ENCODE measurements around the gene CEP128.

GRCh38 chr14:80585506-80585835, 356.1 kb downstream of the CEP128 start:
- TF ChIP-seq POLR2A (IDR thresholded peaks at IDR 0.05): no peak
- TF ChIP-seq CTCF (IDR thresholded peaks at IDR 0.05): no peak

All from suprapubic skin (tissue), 3 donors.